HEK293 (cell line): Measurements from ENCODE around the gene PVALEF.

Experiments used
- CTCF ChIA-PET: fragments of 350-600 bp; formaldehyde crosslinking; extraction: SDS; loops from one replicate; lab custom pipeline; 2021; ENCODE audit warnings: antibody characterized with exemption; lab: Yijun Ruan, JAX
- POLR2A ChIA-PET: fragments of 300-600 bp; formaldehyde crosslinking; extraction: SDS; loops from one replicate; lab custom pipeline; 2020; ENCODE audit warnings: antibody characterized with exemption, inconsistent platforms; lab: Yijun Ruan, JAX
- H3K27ac ChIP-seq: fragments of 200-500 bp; sonication (Bioruptor generic); 2 replicates; pipeline ENCODE4 v1.5.1; 2014; ENCODE audit warnings: low read depth, low read length, control low read depth, inconsistent platforms; ENCODE audit errors: extremely low read depth
- H3K36me3 ChIP-seq, 2 experiments: fragments of 200-500 bp in 1 of 2; sonication (Bioruptor generic) in 1 of 2; 1 replicate in 1 of 2; 2 replicates in 1 of 2; pipeline ENCODE4 v1.5.1; 2014 to 2017; ENCODE audit warnings: inconsistent platforms in 2 of 2, low read length in 2 of 2; ENCODE audit not compliant: control insufficient read depth in 2 of 2, insufficient read depth in 1 of 2
- H3K4me1 ChIP-seq: fragments of 200-500 bp; sonication (Bioruptor generic); 2 replicates; pipeline ENCODE4 v1.5.1; 2014; ENCODE audit warnings: mild to moderate bottlenecking, low read length, inconsistent platforms; ENCODE audit not compliant: control insufficient read depth, insufficient read depth
- H3K4me3 ChIP-seq: 2 replicates; pipeline ENCODE4 v1.5.1; 2011; ENCODE audit warnings: low read depth, mild to moderate bottlenecking, control low read depth, low read length, moderate library complexity
- H3K9me3 ChIP-seq: fragments of 200-500 bp; sonication (Bioruptor generic); 2 replicates; pipeline ENCODE4 v1.5.1; 2014; ENCODE audit warnings: low read depth, low read length, inconsistent platforms; ENCODE audit not compliant: control insufficient read depth, insufficient read depth
- EGR2 ChIP-seq: fragments of 450-650 bp; formaldehyde crosslinking; IDR thresholded peaks from 2 replicates; pipeline ENCODE4 v1.5.1; 2016; ENCODE audit warnings: low read depth, missing biosample characterization, missing genetic modification characterization
- HOXA7 ChIP-seq: sonication (generic); formaldehyde crosslinking; IDR thresholded peaks from 2 replicates; pipeline ENCODE4 v1.8.1; 2022; ENCODE audit warnings: missing genetic modification reagents, borderline replicate concordance
- PRDM1 ChIP-seq: fragments of 450-650 bp; formaldehyde crosslinking; IDR thresholded peaks from 2 replicates; pipeline ENCODE4; 2016; ENCODE audit warnings: missing biosample characterization, missing genetic modification characterization
- SP3 ChIP-seq: fragments of 450-650 bp; formaldehyde crosslinking; IDR thresholded peaks from 2 replicates; pipeline ENCODE4 v1.5.1; 2016; ENCODE audit warnings: missing biosample characterization, missing genetic modification characterization
- ZFHX2 ChIP-seq: fragments of 450-650 bp; formaldehyde crosslinking; conservative IDR thresholded peaks from 2 replicates; pipeline ENCODE4 v1.5.1; 2016; ENCODE audit warnings: missing biosample characterization, missing genetic modification characterization
- ZNF175 ChIP-seq: fragments of 450-650 bp; formaldehyde crosslinking; IDR thresholded peaks from 2 replicates; pipeline ENCODE4 v1.5.1; 2016; ENCODE audit warnings: missing biosample characterization, missing genetic modification characterization
- ZNF266 ChIP-seq: fragments of 450-650 bp; formaldehyde crosslinking; IDR thresholded peaks from 2 replicates; pipeline ENCODE4 v1.5.1; 2016; ENCODE audit warnings: missing biosample characterization, missing genetic modification characterization, low read depth
- ZNF302 ChIP-seq: fragments of 450-650 bp; formaldehyde crosslinking; IDR thresholded peaks from 2 replicates; pipeline ENCODE4 v1.5.1; 2016; ENCODE audit warnings: missing biosample characterization, missing genetic modification characterization, low read depth
- ZNF341 ChIP-seq: fragments of 450-650 bp; formaldehyde crosslinking; IDR thresholded peaks from 2 replicates; pipeline ENCODE4; 2016; ENCODE audit warnings: low read depth, missing biosample characterization, missing genetic modification characterization
- ZNF433 ChIP-seq: fragments of 450-650 bp; formaldehyde crosslinking; IDR thresholded peaks from 2 replicates; pipeline ENCODE4 v1.5.1; 2016; ENCODE audit warnings: missing biosample characterization, missing genetic modification characterization, low read depth
- ZNF629 ChIP-seq: fragments of 450-650 bp; formaldehyde crosslinking; IDR thresholded peaks from 2 replicates; pipeline ENCODE4 v1.5.1; 2017; ENCODE audit warnings: missing biosample characterization, missing genetic modification characterization
- ZNF707 ChIP-seq: fragments of 450-650 bp; formaldehyde crosslinking; IDR thresholded peaks from 2 replicates; pipeline ENCODE4 v1.5.1; 2016; ENCODE audit warnings: missing biosample characterization, missing genetic modification characterization
- TF ChIP-seq, protein P1 (sequence below): fragments of 450-650 bp; formaldehyde crosslinking; IDR thresholded peaks from 2 replicates; pipeline ENCODE4 v1.5.1; 2016; ENCODE audit warnings: missing biosample characterization, missing genetic modification characterization
- TF ChIP-seq, protein P2 (sequence below): fragments of 450-650 bp; formaldehyde crosslinking; IDR thresholded peaks from 2 replicates; pipeline ENCODE4 v1.5.1; 2016; ENCODE audit warnings: missing biosample characterization, missing genetic modification characterization
- TF ChIP-seq, protein P3 (sequence below): fragments of 450-650 bp; formaldehyde crosslinking; IDR thresholded peaks from 2 replicates; pipeline ENCODE4 v1.5.1; 2016; ENCODE audit warnings: missing biosample characterization, missing genetic modification characterization
- TF ChIP-seq, protein P4 (sequence below): fragments of 450-650 bp; formaldehyde crosslinking; IDR thresholded peaks from 2 replicates; pipeline ENCODE4 v1.5.1; 2016; ENCODE audit warnings: missing biosample characterization, missing genetic modification characterization

The PVALEF gene

DNA sequence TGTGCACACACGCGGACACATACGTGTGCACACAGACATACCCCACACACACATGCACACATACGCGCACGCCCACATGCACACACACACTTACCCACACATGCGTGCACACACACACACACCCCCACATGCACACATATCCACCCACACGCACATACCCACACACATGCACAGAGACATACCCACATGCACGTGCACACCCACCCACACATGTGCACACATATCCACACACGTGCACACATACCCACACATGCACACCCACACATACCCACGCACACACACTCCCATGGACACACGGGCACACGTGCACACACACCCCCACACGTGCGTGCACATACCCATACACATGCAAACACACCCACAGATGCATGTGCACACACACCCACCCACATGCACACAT is 27.2 kb upstream of the PVALEF start (continued):
- TF ChIP-seq, protein P1, sequence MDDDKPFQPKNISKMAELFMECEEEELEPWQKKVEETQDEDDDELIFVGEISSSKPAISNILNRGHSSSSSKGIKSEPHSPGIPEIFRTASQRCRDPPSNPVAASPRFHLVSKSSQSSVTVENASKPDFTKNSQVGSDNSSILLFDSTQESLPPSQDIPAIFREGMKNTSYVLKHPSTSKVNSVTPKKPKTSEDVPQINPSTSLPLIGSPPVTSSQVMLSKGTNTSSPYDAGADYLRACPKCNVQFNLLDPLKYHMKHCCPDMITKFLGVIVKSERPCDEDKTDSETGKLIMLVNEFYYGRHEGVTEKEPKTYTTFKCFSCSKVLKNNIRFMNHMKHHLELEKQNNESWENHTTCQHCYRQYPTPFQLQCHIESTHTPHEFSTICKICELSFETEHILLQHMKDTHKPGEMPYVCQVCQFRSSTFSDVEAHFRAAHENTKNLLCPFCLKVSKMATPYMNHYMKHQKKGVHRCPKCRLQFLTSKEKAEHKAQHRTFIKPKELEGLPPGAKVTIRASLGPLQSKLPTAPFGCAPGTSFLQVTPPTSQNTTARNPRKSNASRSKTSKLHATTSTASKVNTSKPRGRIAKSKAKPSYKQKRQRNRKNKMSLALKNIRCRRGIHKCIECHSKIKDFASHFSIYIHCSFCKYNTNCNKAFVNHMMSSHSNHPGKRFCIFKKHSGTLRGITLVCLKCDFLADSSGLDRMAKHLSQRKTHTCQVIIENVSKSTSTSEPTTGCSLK (tag by site-specific recombination), result no peak
- TF ChIP-seq HOXA7 (CRISPR knock-in tag) (no peak), PRDM1 (tag by site-specific recombination) (no peak), ZNF175 (no peak)

DNA sequence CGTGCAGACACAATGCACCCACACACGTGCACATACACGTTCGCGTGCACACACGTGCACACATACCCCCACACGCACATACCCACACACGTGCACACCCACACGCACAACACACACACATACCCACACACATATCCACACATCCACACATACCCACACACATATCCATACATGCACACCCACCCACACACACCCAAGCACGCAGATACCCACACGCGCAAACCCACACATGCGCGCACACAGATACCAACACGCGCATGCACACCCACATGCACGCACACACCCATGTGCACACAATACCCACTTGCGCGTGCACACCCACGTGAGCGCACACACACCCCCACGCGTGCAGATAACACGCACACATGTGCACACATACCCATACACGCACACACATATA is 26.8 kb upstream of the PVALEF start:
- H3K27ac ChIP-seq, result no peak overlapping the region
- H3K4me1 ChIP-seq, result no peaks in the 10 kb centered on the region
- TF ChIP-seq HOXA7 (CRISPR knock-in tag) (no peak), ZNF302 (no peak), ZNF266 (tag by site-specific recombination) (no peak), ZNF707 (tag by site-specific recombination) (no peak), ZFHX2 (tag by site-specific recombination) (peak; percentile 96), EGR2 (tag by site-specific recombination) (peak; percentile 95), ZNF629 (tag by site-specific recombination) (no peak), ZNF433 (tag by site-specific recombination) (no peak), SP3 (tag by site-specific recombination) (no peak)
- TF ChIP-seq, protein P2, sequence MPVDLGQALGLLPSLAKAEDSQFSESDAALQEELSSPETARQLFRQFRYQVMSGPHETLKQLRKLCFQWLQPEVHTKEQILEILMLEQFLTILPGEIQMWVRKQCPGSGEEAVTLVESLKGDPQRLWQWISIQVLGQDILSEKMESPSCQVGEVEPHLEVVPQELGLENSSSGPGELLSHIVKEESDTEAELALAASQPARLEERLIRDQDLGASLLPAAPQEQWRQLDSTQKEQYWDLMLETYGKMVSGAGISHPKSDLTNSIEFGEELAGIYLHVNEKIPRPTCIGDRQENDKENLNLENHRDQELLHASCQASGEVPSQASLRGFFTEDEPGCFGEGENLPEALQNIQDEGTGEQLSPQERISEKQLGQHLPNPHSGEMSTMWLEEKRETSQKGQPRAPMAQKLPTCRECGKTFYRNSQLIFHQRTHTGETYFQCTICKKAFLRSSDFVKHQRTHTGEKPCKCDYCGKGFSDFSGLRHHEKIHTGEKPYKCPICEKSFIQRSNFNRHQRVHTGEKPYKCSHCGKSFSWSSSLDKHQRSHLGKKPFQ (tag by site-specific recombination), result peak; percentile 42; the same call in 1 of the 2 replicates
- TF ChIP-seq, protein P3, sequence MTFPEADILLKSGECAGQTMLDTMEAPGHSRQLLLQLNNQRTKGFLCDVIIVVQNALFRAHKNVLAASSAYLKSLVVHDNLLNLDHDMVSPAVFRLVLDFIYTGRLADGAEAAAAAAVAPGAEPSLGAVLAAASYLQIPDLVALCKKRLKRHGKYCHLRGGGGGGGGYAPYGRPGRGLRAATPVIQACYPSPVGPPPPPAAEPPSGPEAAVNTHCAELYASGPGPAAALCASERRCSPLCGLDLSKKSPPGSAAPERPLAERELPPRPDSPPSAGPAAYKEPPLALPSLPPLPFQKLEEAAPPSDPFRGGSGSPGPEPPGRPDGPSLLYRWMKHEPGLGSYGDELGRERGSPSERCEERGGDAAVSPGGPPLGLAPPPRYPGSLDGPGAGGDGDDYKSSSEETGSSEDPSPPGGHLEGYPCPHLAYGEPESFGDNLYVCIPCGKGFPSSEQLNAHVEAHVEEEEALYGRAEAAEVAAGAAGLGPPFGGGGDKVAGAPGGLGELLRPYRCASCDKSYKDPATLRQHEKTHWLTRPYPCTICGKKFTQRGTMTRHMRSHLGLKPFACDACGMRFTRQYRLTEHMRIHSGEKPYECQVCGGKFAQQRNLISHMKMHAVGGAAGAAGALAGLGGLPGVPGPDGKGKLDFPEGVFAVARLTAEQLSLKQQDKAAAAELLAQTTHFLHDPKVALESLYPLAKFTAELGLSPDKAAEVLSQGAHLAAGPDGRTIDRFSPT, result no peak
- H3K4me3 ChIP-seq, result no peak overlapping the region
- ChIA-PET CTCF (no interaction called here), POLR2A (no interaction called here)
- no peaks in the 10 kb centered on the region for H3K36me3 ChIP-seq
- H3K9me3 ChIP-seq, result no peaks in the 10 kb centered on the region

DNA sequence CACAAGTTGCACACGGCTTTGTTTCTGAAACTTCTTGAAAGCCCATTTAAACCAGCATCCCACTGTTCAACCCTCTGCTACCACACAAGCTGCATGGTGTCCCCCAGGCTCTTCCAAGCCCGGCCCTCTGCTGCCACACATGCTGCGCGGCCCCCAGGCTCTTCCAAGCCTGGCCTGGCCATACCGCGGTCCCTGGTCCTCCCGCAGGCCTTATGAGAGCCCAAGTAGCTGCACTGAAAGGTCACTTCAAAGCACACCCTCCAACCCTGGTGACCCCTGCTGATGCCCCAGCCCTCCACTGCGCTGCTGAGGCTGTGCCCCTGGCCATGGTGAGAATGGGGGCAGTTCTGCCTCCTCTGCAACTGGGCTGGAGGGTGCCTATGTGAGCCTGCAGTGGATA is 25.9 kb upstream of the PVALEF start:
- POLR2A ChIA-PET, result no interaction called here
- peak; percentile 61 for TF ChIP-seq ZNF341
- TF ChIP-seq, protein P4, sequence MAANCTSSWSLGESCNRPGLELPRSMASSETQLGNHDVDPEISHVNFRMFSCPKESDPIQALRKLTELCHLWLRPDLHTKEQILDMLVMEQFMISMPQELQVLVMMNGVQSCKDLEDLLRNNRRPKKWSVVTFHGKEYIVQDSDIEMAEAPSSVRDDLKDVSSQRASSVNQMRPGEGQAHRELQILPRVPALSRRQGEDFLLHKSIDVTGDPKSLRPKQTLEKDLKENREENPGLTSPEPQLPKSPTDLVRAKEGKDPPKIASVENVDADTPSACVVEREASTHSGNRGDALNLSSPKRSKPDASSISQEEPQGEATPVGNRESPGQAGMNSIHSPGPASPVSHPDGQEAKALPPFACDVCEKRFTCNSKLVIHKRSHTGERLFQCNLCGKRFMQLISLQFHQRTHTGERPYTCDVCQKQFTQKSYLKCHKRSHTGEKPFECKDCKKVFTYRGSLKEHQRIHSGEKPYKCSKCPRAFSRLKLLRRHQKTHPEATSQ, result no peak

More for the DNA sequence above, 25.9 kb upstream of the PVALEF start:
- Histone ChIP-seq H3K27ac (no peak overlapping the region), H3K36me3 (no peaks in the 10 kb centered on the region), H3K4me1 (no peaks in the 10 kb centered on the region), H3K4me3 (no peak overlapping the region), H3K9me3 (no peaks in the 10 kb centered on the region)
- CTCF ChIA-PET, result interaction anchor here (0.7 kb wide), 1 partner anchor 96 kb away, joined by 3 read pairs; no protein-coding TSS in a partner anchor
